HG03457 (cell line): ENCODE measurements around the gene TBX4.

Experiments used
- ATAC-seq: cut with Tn5 transposase; IDR thresholded peaks from one replicate; pipeline ENCODE4 v1.9.1; 2021; ENCODE audit warnings: moderate number of reproducible peaks; ENCODE audit not compliant: unreplicated experiment

The TBX4 gene

GRCh38 chr17:61453566-61454380, 1.6 kb downstream of the TBX4 start:
- ATAC-seq, result no peak

- ATAC-seq, result no peak
These were observed 2.4 kb downstream of the TBX4 start for GRCh38 chr17:61454381-61455323.

GRCh38 chr17:61455324-61456060, 3.3 kb downstream of the TBX4 start:
- no peak for ATAC-seq

- no peak for ATAC-seq
These were observed 3.9 kb downstream of the TBX4 start for GRCh38 chr17:61456061-61456681.

- no peak for ATAC-seq
These were observed 4.5 kb downstream of the TBX4 start for GRCh38 chr17:61456688-61457225.

- ATAC-seq, result no peak
These were observed 5.2 kb downstream of the TBX4 start for GRCh38 chr17:61457226-61457983.

- ATAC-seq, result no peak
These were observed 5.8 kb downstream of the TBX4 start for GRCh38 chr17:61458000-61458399.

- no peak for ATAC-seq
These were observed 6.4 kb downstream of the TBX4 start for GRCh38 chr17:61458421-61459141.

GRCh38 chr17:61459142-61459809, 7.1 kb downstream of the TBX4 start:
- no peak for ATAC-seq

- ATAC-seq, result no peak
These were observed 7.9 kb downstream of the TBX4 start for GRCh38 chr17:61459939-61460718.

- ATAC-seq, result no peak
These were observed 8.8 kb downstream of the TBX4 start for GRCh38 chr17:61460796-61461585.

GRCh38 chr17:61461586-61461966, 9.4 kb downstream of the TBX4 start:
- no peak for ATAC-seq

GRCh38 chr17:61461967-61462718, 9.9 kb downstream of the TBX4 start:
- no peak for ATAC-seq

GRCh38 chr17:61462719-61463315, 10.6 kb downstream of the TBX4 start:
- no peak for ATAC-seq

GRCh38 chr17:61463316-61464129, 11.3 kb downstream of the TBX4 start:
- ATAC-seq, result no peak
